SK-N-MC (cell line): ENCODE data around the gene RNF213.

Experiments
- DNase-seq: peaks from one replicate; pipeline ENCODE4 v3.0.0-alpha.2; 2011; ENCODE audit warnings: low read depth, low spot score
- H3K27ac ChIP-seq: fragments of 200-600 bp; sonication (generic); 2 replicates; pipeline ENCODE4 v1.5.1; 2016; ENCODE audit warnings: mixed run types
- H3K36me3 ChIP-seq: fragments of 200-600 bp; sonication (generic); 2 replicates; pipeline ENCODE4 v1.6.1; 2017; ENCODE audit warnings: antibody characterized with exemption, low read length, mixed read lengths; ENCODE audit not compliant: insufficient read depth
- H3K4me3 ChIP-seq: fragments of 200-600 bp; sonication (generic); 2 replicates; pipeline ENCODE4 v1.5.1; 2016
- H3K9ac ChIP-seq: fragments of 200-600 bp; sonication (generic); 2 replicates; pipeline ENCODE4 v1.8.0; 2017; ENCODE audit warnings: mixed run types, mixed read lengths; ENCODE audit not compliant: insufficient read length
- H3K9me3 ChIP-seq: fragments of 200-600 bp; sonication (generic); 2 replicates; pipeline ENCODE4 v1.6.1; 2017; ENCODE audit warnings: low read depth, mild to moderate bottlenecking, antibody characterized with exemption, low read length, moderate library complexity, mixed read lengths
- EZH2 ChIP-seq: fragments of 200-600 bp; sonication (generic); IDR thresholded peaks from one replicate; pipeline ENCODE4 v1.6.1; 2017; ENCODE audit warnings: antibody characterized with exemption
- FOXP2 ChIP-seq: optimal IDR thresholded peaks from 2 replicates; pipeline ENCODE3; 2011; ENCODE audit warnings: mild to moderate bottlenecking, moderate library complexity; ENCODE audit not compliant: insufficient read depth; ENCODE audit errors: extremely low read length, control extremely low read depth
- POLR2AphosphoS5 ChIP-seq: IDR thresholded peaks from 2 replicates; pipeline ENCODE4 v1.6.1; 2012; ENCODE audit warnings: mild to moderate bottlenecking, low read depth, low read length, borderline replicate concordance

The RNF213 gene

GRCh38 chr17:80217703-80218362, 42.8 kb upstream of the RNF213 start:
- no peak overlapping the region for H3K27ac ChIP-seq
- no peak for DNase-seq
- no peak for TF ChIP-seq FOXP2
- TF ChIP-seq POLR2AphosphoS5, result no peak
- TF ChIP-seq EZH2, result no peak
- H3K36me3 ChIP-seq, result no peaks in the 10 kb centered on the region
- no peak overlapping the region for H3K9ac ChIP-seq
- no peak overlapping the region for H3K4me3 ChIP-seq
- H3K9me3 ChIP-seq, result no peaks in the 10 kb centered on the region

- TF ChIP-seq EZH2 (no peak), FOXP2 (no peak), POLR2AphosphoS5 (no peak)
- no peak overlapping the region for H3K9ac ChIP-seq
- H3K4me3 ChIP-seq, result no peak overlapping the region
Observed at GRCh38 chr17:80218391-80218790, 42.3 kb upstream of the RNF213 start.

GRCh38 chr17:80219013-80219762, 41.5 kb upstream of the RNF213 start:
- Histone ChIP-seq H3K9ac (peak overlapping the region; percentile 61), H3K9me3 (no peaks in the 10 kb centered on the region), H3K27ac (no peak overlapping the region), H3K4me3 (peak overlapping the region; percentile 83), H3K36me3 (no peaks in the 10 kb centered on the region)
- TF ChIP-seq POLR2AphosphoS5, result no peak; the same call in 1 of the 2 replicates
- no peak for TF ChIP-seq FOXP2
- no peak for TF ChIP-seq EZH2
- DNase-seq, result peak; percentile 18

More at GRCh38 chr17:80218391-80218790, 42.3 kb upstream of the RNF213 start:
- H3K36me3 ChIP-seq, result no peaks in the 10 kb centered on the region
- no peaks in the 10 kb centered on the region for H3K9me3 ChIP-seq
- DNase-seq, result no peak
- no peak overlapping the region for H3K27ac ChIP-seq

GRCh38 chr17:80219763-80220053, 40.9 kb upstream of the RNF213 start:
- Histone ChIP-seq H3K4me3 (peak overlapping the region; percentile 83), H3K36me3 (no peaks in the 10 kb centered on the region), H3K9ac (peak overlapping the region; percentile 61), H3K27ac (no peak overlapping the region), H3K9me3 (no peaks in the 10 kb centered on the region)
- TF ChIP-seq EZH2 (no peak), POLR2AphosphoS5 (no peak), FOXP2 (no peak)
- DNase-seq, result no peak

- no peak within 1 kb of the TSS for H3K27ac ChIP-seq
- no peak for DNase-seq
- no peak for TF ChIP-seq POLR2AphosphoS5
- no peak for TF ChIP-seq EZH2
- TF ChIP-seq FOXP2, result no peak
- H3K9ac ChIP-seq, result peak within 1 kb of the TSS; percentile 61
- H3K36me3 ChIP-seq, result no peaks in the 10 kb centered on the region
- H3K4me3 ChIP-seq, result peak within 1 kb of the TSS; percentile 83
- H3K9me3 ChIP-seq, result no peaks in the 10 kb centered on the region
Observed at GRCh38 chr17:80220054-80220735, 40.5 kb upstream of the RNF213 start, which contains the start of the genes SGSH and SLC26A11. TSS of gene SGSH (minus strand) at chr17:80220333. CDS start at chr17:80220313, 20 bp downstream. TSS of gene SLC26A11 (plus strand) at chr17:80220427. CDS start at chr17:80221561, 1,134 bp downstream.

- H3K9ac ChIP-seq, result no peak overlapping the region
- DNase-seq, result no peak
Observed at GRCh38 chr17:80220736-80221215, 39.9 kb upstream of the RNF213 start.

GRCh38 chr17:80221351-80222105, 39.1 kb upstream of the RNF213 start:
- no peak for DNase-seq
- no peaks in the 10 kb centered on the region for H3K36me3 ChIP-seq
- H3K9ac ChIP-seq, result no peak overlapping the region
- TF ChIP-seq FOXP2 (no peak), EZH2 (no peak), POLR2AphosphoS5 (no peak)
- no peak overlapping the region for H3K4me3 ChIP-seq
- no peak overlapping the region for H3K27ac ChIP-seq
- no peaks in the 10 kb centered on the region for H3K9me3 ChIP-seq

More at GRCh38 chr17:80220736-80221215, 39.9 kb upstream of the RNF213 start:
- H3K9me3 ChIP-seq, result no peaks in the 10 kb centered on the region
- no peaks in the 10 kb centered on the region for H3K36me3 ChIP-seq
- no peak overlapping the region for H3K27ac ChIP-seq
- TF ChIP-seq FOXP2, result no peak
- TF ChIP-seq EZH2, result no peak
- TF ChIP-seq POLR2AphosphoS5, result no peak
- H3K4me3 ChIP-seq, result peak overlapping the region; percentile 83
